Subcutaneous abdominal adipose tissue (tissue), 5 donors: Measurements from ENCODE around the gene ABHD17A.
A peak's percentile ranks its signal among the peaks of the same experiment; 100 is the strongest.

ENCODE experiments used
- H3K27ac ChIP-seq: one replicate; pipeline ENCODE4 v1.7.0; 2013; ENCODE audit warnings: low read depth, mild to moderate bottlenecking, inconsistent platforms, low read length, moderate library complexity
- H3K27me3 ChIP-seq, 5 donors: one replicate each; pipeline ENCODE4 v1.7.0; 2013; ENCODE audit warnings: low read length in 5 of 5, inconsistent platforms in 1 of 5; ENCODE audit not compliant: control insufficient read depth in 5 of 5, insufficient read depth in 4 of 5
- H3K36me3 ChIP-seq, 5 donors: one replicate each; pipeline ENCODE4 v1.7.0; 2013; ENCODE audit warnings: low read length in 5 of 5; ENCODE audit not compliant: control insufficient read depth in 5 of 5, insufficient read depth in 5 of 5
- H3K4me1 ChIP-seq, 5 donors: one replicate each; pipeline ENCODE4 v1.7.0; 2013; ENCODE audit warnings: low read length in 5 of 5, mild to moderate bottlenecking in 3 of 5, moderate library complexity in 1 of 5; ENCODE audit not compliant: control insufficient read depth in 5 of 5, insufficient read depth in 5 of 5
- H3K4me3 ChIP-seq, 5 donors: one replicate each; pipeline ENCODE4 v1.7.0; 2013; ENCODE audit warnings: low read length in 5 of 5, low read depth in 1 of 5
- H3K9ac ChIP-seq, 5 donors: one replicate each; pipeline ENCODE4 v1.7.0; 2013; ENCODE audit warnings: low read length in 5 of 5, mild to moderate bottlenecking in 4 of 5, moderate library complexity in 3 of 5
- H3K9me3 ChIP-seq, 5 donors: one replicate each; pipeline ENCODE4 v1.7.0; 2013; ENCODE audit warnings: low read length in 5 of 5; ENCODE audit not compliant: control insufficient read depth in 5 of 5
- donor health status: healthy.
- donor health status: healthy.
- donor health status: healthy.
- donor health status: healthy.
- donor health status: healthy.

The ABHD17A gene

DNA sequence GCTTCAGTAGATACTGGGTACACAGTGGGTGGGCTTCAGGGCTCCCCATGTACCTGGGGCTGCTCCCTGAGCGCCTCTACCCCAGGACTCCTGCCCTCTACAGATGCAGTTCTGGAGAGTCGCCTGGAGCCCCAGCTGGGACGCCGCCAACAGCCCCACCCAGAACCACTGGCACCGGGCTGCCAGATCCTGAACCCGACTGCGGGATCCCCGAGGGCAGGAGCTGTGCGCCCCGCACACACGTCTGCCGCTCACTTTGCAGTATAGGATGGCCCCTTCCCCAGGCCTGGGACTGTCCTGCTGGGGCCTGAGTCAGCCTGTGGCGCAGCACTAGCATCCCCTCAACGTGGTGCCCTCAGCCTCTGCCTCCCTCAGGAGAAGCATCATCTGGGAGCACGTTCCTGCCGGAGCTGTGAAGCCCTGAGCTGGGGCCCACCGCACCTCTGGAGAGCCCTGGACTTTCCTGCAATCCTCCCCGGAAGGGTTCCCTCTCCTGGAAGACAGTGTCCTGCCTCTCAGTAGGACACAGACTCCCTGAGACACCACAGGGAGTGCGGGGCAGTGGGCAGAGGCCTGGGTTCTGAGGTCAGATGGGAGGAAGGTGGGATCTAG lies 40.7 kb downstream of the ABHD17A start:
- Histone ChIP-seq H3K27ac (no peak overlapping the region), H3K9me3 (no peaks in the 10 kb centered on the region), H3K27me3 (no peaks in the 10 kb centered on the region), H3K4me3 (no peak overlapping the region), H3K4me1 (peaks cover 18 to 79% (median 73%) of the 10 kb centered on the region in 5 donors), H3K36me3 (peaks cover 0 to 14% (median 7%) of the 10 kb centered on the region in 5 donors), H3K9ac (peak overlapping the region in 1 of 5 donors; percentile 26)

DNA sequence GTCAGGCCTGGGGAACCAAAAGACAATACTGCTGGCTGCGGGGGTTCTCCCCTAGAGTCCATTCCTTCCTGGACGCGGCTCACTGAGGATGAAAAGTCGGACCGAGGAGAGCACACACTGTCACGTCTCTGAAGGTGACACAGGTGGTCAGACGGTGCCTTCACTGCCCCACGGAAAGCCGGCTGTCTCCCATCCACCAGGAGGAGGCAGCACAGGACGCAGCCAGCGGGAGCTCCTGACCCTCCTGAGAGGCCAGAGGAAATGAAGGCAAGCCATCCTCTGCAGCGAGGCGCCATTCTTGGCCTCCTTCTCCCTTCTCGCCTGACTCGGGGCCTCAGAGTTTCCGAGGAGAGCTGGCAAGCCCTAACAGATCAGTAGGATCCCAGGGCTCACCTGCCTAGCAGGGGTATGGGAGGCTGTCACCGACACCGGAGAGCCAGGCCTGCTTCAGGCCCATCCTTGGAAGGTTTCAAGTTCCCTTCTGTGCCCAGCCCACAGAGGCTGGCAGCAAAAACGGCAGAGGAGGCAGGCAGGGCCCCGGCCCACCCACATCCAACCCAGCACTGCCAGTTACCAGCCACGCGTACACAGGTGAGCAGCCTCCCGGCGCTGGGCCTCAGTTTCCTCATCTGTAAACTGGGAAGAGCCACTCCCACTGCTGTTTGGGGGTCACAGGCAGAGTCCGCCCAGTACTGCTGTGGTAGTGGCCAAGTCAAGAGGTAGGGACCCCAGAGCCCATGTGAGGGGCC lies 41.5 kb downstream of the ABHD17A start:
- H3K27ac ChIP-seq, result no peak overlapping the region
- H3K36me3 ChIP-seq, result peaks cover 0 to 18% (median 7%) of the 10 kb centered on the region in 5 donors
- H3K4me1 ChIP-seq, result peaks cover 18 to 84% (median 78%) of the 10 kb centered on the region in 5 donors
- H3K9me3 ChIP-seq, result no peaks in the 10 kb centered on the region
- H3K4me3 ChIP-seq, result no peak overlapping the region
- H3K27me3 ChIP-seq, result no peaks in the 10 kb centered on the region
- peak overlapping the region in 1 of 5 donors; percentile 48 for H3K9ac ChIP-seq

DNA sequence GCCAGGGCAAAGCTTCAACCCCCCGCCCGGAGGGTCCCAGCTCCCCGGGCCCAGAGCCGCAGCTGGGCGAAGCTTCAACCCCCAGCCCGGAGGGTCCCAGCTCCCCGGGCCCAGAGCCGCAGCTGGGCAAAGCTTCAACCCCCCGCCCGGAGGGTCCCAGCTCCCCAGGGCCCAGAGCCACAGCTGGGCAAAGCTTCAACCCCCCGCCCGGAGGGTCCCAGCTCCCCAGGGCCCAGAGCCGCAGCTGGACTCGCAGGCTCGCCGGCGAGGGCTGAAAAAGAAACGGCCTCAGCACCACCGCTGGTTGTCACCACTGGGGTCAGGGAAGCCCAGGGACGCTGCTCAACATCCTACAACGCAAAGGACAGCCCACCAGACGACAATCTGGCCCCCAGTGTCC lies 42.2 kb downstream of the ABHD17A start:
- H3K36me3 ChIP-seq, result peaks cover 0 to 18% (median 7%) of the 10 kb centered on the region in 5 donors
- H3K4me3 ChIP-seq, result no peak overlapping the region
- H3K27ac ChIP-seq, result no peak overlapping the region
- no peak overlapping the region for H3K9ac ChIP-seq
- H3K9me3 ChIP-seq, result no peaks in the 10 kb centered on the region
- no peaks in the 10 kb centered on the region for H3K27me3 ChIP-seq
- peaks cover 18 to 88% (median 79%) of the 10 kb centered on the region in 5 donors for H3K4me1 ChIP-seq

DNA sequence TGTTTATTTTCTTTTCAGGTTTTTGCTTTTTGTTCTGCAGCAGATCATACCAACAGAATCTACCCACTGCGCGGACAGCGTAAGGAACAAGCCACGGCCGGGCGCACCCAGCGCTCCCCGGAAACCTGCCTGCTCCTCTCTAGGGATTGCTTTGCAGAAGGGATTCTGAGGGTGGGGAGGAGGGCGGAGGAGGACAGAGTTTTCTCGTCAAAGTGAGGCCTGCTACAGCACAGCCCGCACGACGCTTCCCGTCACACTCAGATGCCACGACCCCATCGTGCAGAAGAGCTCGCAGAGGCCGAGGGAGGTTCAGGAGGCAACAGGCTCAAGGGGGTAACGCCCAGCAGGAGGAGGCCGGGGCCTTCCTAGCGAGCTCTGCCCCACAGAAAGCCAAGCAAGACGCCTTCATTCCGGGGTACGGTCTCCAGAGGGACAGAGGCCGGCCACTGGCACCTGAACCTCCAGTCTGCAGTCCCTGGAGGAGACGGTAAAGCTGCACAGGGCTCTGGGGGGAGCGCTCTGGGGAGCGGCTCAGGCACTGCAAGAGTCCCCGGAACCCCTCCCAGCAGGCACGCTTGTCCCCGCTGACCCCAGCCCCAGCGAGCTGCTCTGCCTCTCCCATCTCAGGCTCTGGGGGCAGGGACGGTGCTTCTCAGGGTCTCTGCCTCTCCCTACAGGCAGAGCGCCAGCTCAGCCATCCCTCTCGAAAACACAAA lies 43.9 kb downstream of the ABHD17A start:
- Histone ChIP-seq H3K27ac (no peak overlapping the region), H3K9ac (peak overlapping the region in 1 of 5 donors; percentile 43), H3K4me3 (peak overlapping the region in 3 of 5 donors; percentile 27 to 53 (median 39)), H3K36me3 (peaks cover 0 to 18% (median 7%) of the 10 kb centered on the region in 5 donors), H3K27me3 (no peaks in the 10 kb centered on the region), H3K4me1 (peaks cover 6 to 88% (median 79%) of the 10 kb centered on the region in 5 donors), H3K9me3 (no peaks in the 10 kb centered on the region)

DNA sequence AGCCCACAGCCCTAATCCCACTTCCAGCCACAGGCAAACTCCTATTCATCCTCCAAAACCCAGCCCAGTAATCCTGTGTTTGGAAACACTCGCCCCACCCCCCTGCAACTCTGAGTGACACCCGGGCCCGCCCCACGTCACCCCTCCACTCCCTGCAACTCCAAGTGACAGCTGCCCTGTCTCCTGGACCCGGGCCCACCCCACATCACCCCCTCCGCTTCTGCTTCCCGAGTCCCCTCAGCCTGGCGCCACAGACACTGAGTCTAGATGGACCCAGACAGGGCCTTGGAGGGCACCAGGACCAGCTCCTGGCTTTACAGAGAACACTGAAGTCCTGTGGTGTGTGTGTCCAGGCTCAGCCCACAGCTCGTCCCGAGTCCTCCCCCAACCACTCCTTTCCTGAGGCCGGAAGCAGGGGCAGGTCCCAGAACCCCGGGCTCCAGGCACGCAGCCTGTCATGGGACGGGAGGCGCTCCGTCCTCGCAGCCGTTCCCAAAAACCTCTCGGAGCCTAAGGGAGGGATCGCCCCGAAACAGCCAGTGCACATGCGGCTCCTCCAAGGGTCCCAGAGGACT lies 44.7 kb downstream of the ABHD17A start:
- H3K27ac ChIP-seq, result no peak overlapping the region
- no peaks in the 10 kb centered on the region for H3K9me3 ChIP-seq
- peaks cover 3 to 85% (median 71%) of the 10 kb centered on the region in 5 donors for H3K4me1 ChIP-seq
- H3K36me3 ChIP-seq, result peaks cover 0 to 13% (median 7%) of the 10 kb centered on the region in 5 donors
- peak overlapping the region in 4 of 5 donors; percentile 15 to 53 (median 33) for H3K4me3 ChIP-seq
- no peaks in the 10 kb centered on the region for H3K27me3 ChIP-seq
- peak overlapping the region in 1 of 5 donors; percentile 43 for H3K9ac ChIP-seq

DNA sequence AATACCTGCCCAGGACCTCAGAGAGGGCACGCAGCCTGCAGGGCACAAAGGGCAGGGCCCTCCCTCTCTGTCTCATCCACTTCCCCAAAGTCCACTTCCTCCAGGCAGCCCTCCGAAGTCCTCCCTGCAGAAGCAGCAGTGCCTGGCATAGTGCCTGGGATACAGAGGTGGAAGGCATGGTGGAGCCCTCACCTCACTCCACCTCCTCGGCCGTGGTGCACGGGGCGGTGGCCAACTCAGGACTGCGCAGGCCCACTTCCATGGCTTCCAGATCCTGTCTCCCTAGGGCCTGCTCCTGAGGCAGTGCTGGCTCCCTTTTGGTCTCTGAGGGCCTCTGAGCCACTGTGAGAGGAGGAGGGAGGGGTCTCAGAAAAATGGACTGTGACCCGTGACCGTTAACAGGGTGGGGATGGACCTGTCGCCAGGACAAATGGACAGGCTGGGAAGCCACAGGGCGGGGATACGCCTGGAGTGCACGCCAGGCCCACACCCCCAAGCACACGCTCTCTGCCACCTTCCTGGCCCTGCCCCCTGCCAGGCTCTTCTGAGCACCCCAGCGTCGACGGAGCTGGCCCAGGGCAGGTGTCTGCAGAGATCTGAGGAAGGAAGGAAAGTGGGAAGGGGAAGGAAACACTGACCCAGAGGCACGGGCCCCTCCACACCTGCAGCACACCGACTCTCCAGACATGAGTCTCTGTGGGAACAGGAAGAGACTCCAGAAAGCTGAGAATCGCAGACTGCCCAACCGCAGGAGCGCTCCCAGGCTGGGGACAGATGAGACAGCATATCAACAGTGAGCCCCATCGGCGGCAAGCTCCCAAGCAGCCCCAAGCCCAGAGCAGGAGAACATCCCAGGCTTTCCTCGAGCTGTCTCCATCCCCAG lies 45.4 kb downstream of the ABHD17A start:
- peaks cover 1 to 79% (median 64%) of the 10 kb centered on the region in 5 donors for H3K4me1 ChIP-seq
- H3K27ac ChIP-seq, result no peak overlapping the region
- no peaks in the 10 kb centered on the region for H3K27me3 ChIP-seq
- H3K4me3 ChIP-seq, result peak overlapping the region in 1 of 5 donors; percentile 53
- H3K9ac ChIP-seq, result peak overlapping the region in 1 of 5 donors; percentile 39
- H3K36me3 ChIP-seq, result peaks cover 0 to 9% (median 2%) of the 10 kb centered on the region in 5 donors
- no peaks in the 10 kb centered on the region for H3K9me3 ChIP-seq

DNA sequence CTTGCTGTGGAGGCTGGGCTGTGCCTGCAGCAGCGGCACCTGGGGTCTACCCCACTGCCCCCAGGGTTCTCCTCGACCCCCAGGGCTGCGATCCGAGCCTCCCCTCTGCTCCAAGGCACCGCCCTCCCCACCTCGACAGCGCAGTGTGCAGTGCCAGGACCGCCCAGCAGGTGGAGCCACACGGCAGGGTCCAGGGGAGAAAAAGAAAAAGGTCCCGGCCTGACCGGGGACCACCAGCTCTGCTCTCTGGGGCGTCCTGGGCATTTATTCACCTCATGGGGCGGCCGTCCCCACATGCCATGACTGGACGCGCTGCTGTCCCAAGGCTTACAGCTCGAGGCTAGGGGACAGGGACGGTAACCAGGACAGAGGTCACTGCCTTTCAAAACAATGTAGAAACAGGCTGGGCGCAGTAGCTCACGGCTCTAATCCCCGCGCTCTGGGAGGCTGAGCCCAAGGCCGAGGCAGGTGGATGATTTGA lies 47.6 kb downstream of the ABHD17A start:
- Histone ChIP-seq H3K27me3 (no peaks in the 10 kb centered on the region), H3K4me1 (peaks cover 1 to 70% (median 51%) of the 10 kb centered on the region in 5 donors), H3K9me3 (no peaks in the 10 kb centered on the region), H3K27ac (no peak overlapping the region), H3K36me3 (peaks cover 0 to 21% (median 3%) of the 10 kb centered on the region in 5 donors), H3K9ac (peak overlapping the region in 3 of 5 donors; percentile 42 to 55 (median 48)), H3K4me3 (peak overlapping the region in 4 of 5 donors; percentile 32 to 60 (median 44))

DNA sequence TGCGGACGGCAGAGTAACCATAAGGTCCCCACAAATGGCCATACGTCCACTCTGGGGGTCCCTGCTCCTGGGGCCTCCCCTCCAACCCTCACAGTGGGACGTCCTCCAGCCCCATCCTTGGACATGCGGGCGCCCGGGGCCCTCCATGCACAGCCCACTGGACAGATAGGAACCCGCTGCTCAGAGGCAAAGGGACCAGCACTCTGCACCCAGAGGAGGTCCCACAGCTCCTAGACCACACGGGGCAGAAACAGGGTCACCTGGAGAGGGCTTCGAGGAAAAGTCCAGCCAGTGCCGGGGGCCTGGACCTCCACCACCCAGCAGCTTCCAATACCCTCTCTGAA lies 48.1 kb downstream of the ABHD17A start:
- Histone ChIP-seq H3K36me3 (peaks cover 0 to 21% (median 3%) of the 10 kb centered on the region in 5 donors), H3K27ac (no peak overlapping the region), H3K4me3 (peak overlapping the region in 4 of 5 donors; percentile 32 to 60 (median 44)), H3K27me3 (no peaks in the 10 kb centered on the region), H3K9me3 (no peaks in the 10 kb centered on the region), H3K4me1 (peaks cover 1 to 66% (median 46%) of the 10 kb centered on the region in 5 donors), H3K9ac (peak overlapping the region in 2 of 5 donors; percentile 42 to 48)
